ENCODE measurements around the gene ATP2C1. TPM values are rescaled to one million over a fixed set of nuclear protein-coding genes. Genes with fewer than 3 reads are reported as not detected.

ATP2C1 gene
- total and polyA plus RNA-seq, 2 of the 13 experiments (the other 11 are each of a cell fraction or from before 2014, with no cell fraction given) = 32.4 to 37.6 TPM

- TF ChIP-seq, protein P1, sequence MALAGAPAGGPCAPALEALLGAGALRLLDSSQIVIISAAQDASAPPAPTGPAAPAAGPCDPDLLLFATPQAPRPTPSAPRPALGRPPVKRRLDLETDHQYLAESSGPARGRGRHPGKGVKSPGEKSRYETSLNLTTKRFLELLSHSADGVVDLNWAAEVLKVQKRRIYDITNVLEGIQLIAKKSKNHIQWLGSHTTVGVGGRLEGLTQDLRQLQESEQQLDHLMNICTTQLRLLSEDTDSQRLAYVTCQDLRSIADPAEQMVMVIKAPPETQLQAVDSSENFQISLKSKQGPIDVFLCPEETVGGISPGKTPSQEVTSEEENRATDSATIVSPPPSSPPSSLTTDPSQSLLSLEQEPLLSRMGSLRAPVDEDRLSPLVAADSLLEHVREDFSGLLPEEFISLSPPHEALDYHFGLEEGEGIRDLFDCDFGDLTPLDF (CRISPR knock-in tag; IDR thresholded peaks at IDR 0.05) = no peak
- TF ChIP-seq ZKSCAN5 (CRISPR knock-in tag; IDR thresholded peaks at IDR 0.05) (no peak; the same call in 1 of the 2 replicates), CBX2 (IDR thresholded peaks at IDR 0.05; ENCODE audit: low read depth, low read length) (no peak), CBX2 (CRISPR knock-in tag; IDR thresholded peaks at IDR 0.05; ENCODE audit: low read depth) (no peak), ZNF275 (CRISPR knock-in tag; IDR thresholded peaks at IDR 0.05; ENCODE audit: borderline replicate concordance) (0 out of 2 replicates have a peak, but pooled peaks have one; percentile 61), YEATS4 (CRISPR knock-in tag; IDR thresholded peaks at IDR 0.05; ENCODE audit: borderline replicate concordance) (peak; percentile 87; the same call in 1 of the 2 replicates), ZBTB33 (CRISPR knock-in tag; IDR thresholded peaks at IDR 0.05) (no peak), ZNF468 (CRISPR knock-in tag; IDR thresholded peaks at IDR 0.05) (no peak), PHF5A (CRISPR knock-in tag; IDR thresholded peaks at IDR 0.05; ENCODE audit: low read depth, unreplicated experiment) (no peak), HNRNPLL (IDR thresholded peaks at IDR 0.05; ENCODE audit: low read depth, low read length, poor library complexity, severe bottlenecking) (peak; percentile 65), ZKSCAN8 (CRISPR knock-in tag; IDR thresholded peaks at IDR 0.05; ENCODE audit: borderline replicate concordance) (peak; percentile 19; the same call in 1 of the 2 replicates)
- TF ChIP-seq, protein P2, sequence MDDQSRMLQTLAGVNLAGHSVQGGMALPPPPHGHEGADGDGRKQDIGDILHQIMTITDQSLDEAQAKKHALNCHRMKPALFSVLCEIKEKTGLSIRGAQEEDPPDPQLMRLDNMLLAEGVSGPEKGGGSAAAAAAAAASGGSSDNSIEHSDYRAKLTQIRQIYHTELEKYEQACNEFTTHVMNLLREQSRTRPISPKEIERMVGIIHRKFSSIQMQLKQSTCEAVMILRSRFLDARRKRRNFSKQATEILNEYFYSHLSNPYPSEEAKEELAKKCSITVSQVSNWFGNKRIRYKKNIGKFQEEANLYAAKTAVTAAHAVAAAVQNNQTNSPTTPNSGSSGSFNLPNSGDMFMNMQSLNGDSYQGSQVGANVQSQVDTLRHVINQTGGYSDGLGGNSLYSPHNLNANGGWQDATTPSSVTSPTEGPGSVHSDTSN (CRISPR knock-in tag; IDR thresholded peaks at IDR 0.05; ENCODE audit: borderline replicate concordance) = no peak
- TF ChIP-seq, protein P3, sequence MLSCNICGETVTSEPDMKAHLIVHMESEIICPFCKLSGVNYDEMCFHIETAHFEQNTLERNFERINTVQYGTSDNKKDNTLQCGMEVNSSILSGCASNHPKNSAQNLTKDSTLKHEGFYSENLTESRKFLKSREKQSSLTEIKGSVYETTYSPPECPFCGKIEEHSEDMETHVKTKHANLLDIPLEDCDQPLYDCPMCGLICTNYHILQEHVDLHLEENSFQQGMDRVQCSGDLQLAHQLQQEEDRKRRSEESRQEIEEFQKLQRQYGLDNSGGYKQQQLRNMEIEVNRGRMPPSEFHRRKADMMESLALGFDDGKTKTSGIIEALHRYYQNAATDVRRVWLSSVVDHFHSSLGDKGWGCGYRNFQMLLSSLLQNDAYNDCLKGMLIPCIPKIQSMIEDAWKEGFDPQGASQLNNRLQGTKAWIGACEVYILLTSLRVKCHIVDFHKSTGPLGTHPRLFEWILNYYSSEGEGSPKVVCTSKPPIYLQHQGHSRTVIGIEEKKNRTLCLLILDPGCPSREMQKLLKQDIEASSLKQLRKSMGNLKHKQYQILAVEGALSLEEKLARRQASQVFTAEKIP (CRISPR knock-in tag; IDR thresholded peaks at IDR 0.05; ENCODE audit: borderline replicate concordance) = no peak
- TF ChIP-seq, protein P4, sequence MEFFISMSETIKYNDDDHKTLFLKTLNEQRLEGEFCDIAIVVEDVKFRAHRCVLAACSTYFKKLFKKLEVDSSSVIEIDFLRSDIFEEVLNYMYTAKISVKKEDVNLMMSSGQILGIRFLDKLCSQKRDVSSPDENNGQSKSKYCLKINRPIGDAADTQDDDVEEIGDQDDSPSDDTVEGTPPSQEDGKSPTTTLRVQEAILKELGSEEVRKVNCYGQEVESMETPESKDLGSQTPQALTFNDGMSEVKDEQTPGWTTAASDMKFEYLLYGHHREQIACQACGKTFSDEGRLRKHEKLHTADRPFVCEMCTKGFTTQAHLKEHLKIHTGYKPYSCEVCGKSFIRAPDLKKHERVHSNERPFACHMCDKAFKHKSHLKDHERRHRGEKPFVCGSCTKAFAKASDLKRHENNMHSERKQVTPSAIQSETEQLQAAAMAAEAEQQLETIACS (CRISPR knock-in tag; IDR thresholded peaks at IDR 0.05) = no peak
- TF ChIP-seq, protein P5, sequence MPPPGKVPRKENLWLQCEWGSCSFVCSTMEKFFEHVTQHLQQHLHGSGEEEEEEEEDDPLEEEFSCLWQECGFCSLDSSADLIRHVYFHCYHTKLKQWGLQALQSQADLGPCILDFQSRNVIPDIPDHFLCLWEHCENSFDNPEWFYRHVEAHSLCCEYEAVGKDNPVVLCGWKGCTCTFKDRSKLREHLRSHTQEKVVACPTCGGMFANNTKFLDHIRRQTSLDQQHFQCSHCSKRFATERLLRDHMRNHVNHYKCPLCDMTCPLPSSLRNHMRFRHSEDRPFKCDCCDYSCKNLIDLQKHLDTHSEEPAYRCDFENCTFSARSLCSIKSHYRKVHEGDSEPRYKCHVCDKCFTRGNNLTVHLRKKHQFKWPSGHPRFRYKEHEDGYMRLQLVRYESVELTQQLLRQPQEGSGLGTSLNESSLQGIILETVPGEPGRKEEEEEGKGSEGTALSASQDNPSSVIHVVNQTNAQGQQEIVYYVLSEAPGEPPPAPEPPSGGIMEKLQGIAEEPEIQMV (CRISPR knock-in tag; IDR thresholded peaks at IDR 0.05; ENCODE audit: low read depth) = no peak
Observed at GRCh38 chr3:130893376-130894129, at the start of gene ATP2C1 (continued).

All from HepG2 (cell line).